HCT116 (cell line): Measurements from ENCODE around the gene ANTXR2. TPM values are rescaled to one million over a fixed set of nuclear protein-coding genes. Genes with fewer than 3 reads are reported as not detected.
"Not testable (repeated sequence)": the region's sequence is repeated elsewhere in the genome, so short reads cannot be mapped to it uniquely, and the experiment has no call there.

ENCODE experiments used
- ATAC-seq: fragments of 200-7000 bp; cut with Tn5 transposase; 2 replicates; pipeline ENCODE4 v1.9.1; 2020; ENCODE audit warnings: mild to moderate bottlenecking, moderate library complexity
- BruUV-seq: library from RNA; stranded (reverse); fragments of 400-500 nt; replicated peaks from 2 replicates; lab custom pipeline; 2021; lab: Mats Ljungman, UMichigan
- CTCF ChIA-PET: fragments of 300-600 bp; sonication (Branson Sonifier 250); formaldehyde crosslinking; loops from one replicate; lab custom pipeline; 2021; ENCODE audit warnings: antibody characterized with exemption; lab: Charles Lee
- POLR2A ChIA-PET: fragments of 300-600, 350-600 bp; sonication (Branson Sonifier 250); formaldehyde crosslinking; loops from one replicate; lab custom pipeline; 2021; ENCODE audit warnings: antibody characterized with exemption; lab: Charles Lee
- RAD21 ChIA-PET, 2 experiments: fragments of 300-600 bp; sonication (Branson Sonifier 250); formaldehyde crosslinking; loops; one replicate each; lab custom pipeline; 2023; ENCODE audit warnings: low total read pairs in 2 of 2; ENCODE audit not compliant: uncharacterized antibody in 2 of 2, unreplicated experiment in 2 of 2, low non-redundant PET in 1 of 2; lab: Charles Lee
- DNase-seq: peaks from one replicate; pipeline ENCODE4 v3.0.0-alpha.2; 2010; ENCODE audit warnings: low read depth, low spot score
- H2AFZ ChIP-seq: fragments of 200-600 bp; shearing (Covaris generic), sonication (generic); 2 replicates; pipeline ENCODE4 v1.6.1; 2017; ENCODE audit warnings: low read depth, mixed run types, mixed read lengths, antibody characterized with exemption, low read length; ENCODE audit not compliant: poor library complexity, severe bottlenecking
- H3K27ac ChIP-seq: 2 replicates; pipeline ENCODE4 v1.5.1; 2012; ENCODE audit warnings: low read depth, low read length
- H3K27me3 ChIP-seq: fragments of 200-600 bp; sonication (generic); 2 replicates; pipeline ENCODE4 v1.6.1; 2016; ENCODE audit warnings: mixed run types, low read length, mixed read lengths; ENCODE audit not compliant: insufficient read depth
- H3K36me3 ChIP-seq, 2 experiments: fragments of 200-500 bp in 1 of 2; fragments of 200-600 bp in 1 of 2; sonication (Bioruptor generic) in 1 of 2; sonication (generic) in 1 of 2; 2 replicates each; pipeline versions ENCODE4 v1.5.1 to v1.6.1; 2014 to 2016; ENCODE audit warnings: low read length in 2 of 2, inconsistent platforms in 1 of 2, mixed read lengths in 1 of 2, mixed run types in 1 of 2; ENCODE audit not compliant: insufficient read depth in 2 of 2, control insufficient read depth in 1 of 2
- H3K4me1 ChIP-seq, 2 experiments: fragments of 200-600 bp in 1 of 2; sonication (generic) in 1 of 2; 2 replicates each; pipeline versions ENCODE4 v1.5.1 to v1.6.1; 2012 to 2017; ENCODE audit warnings: low read length in 2 of 2, inconsistent platforms in 1 of 2, mild to moderate bottlenecking in 1 of 2, mixed read lengths in 1 of 2, mixed run types in 1 of 2, moderate library complexity in 1 of 2; ENCODE audit not compliant: insufficient read depth in 2 of 2, control insufficient read depth in 1 of 2
- H3K4me2 ChIP-seq: fragments of 200-600 bp; sonication (generic); 2 replicates; pipeline ENCODE4 v1.6.1; 2017; ENCODE audit warnings: mixed run types, low read length, mixed read lengths
- H3K4me3 ChIP-seq, 2 experiments: fragments of 200-600 bp in 1 of 2; sonication (generic) in 1 of 2; replicated peaks in 1 of 2; 2 replicates each; pipeline ENCODE4 v1.5.1; 2011 to 2016; ENCODE audit warnings: low read length in 2 of 2, control low read depth in 1 of 2, low read depth in 1 of 2, mild to moderate bottlenecking in 1 of 2, mixed read lengths in 1 of 2, mixed run types in 1 of 2
- H3K79me2 ChIP-seq: fragments of 200-600 bp; sonication (generic); 2 replicates; pipeline ENCODE4 v1.6.1; 2017; ENCODE audit warnings: mild to moderate bottlenecking, mixed run types, low read length, moderate library complexity, mixed read lengths; ENCODE audit not compliant: insufficient read depth
- H3K9ac ChIP-seq: fragments of 200-600 bp; sonication (generic); 2 replicates; pipeline ENCODE4 v1.6.1; 2016; ENCODE audit warnings: low read length, mixed read lengths
- H3K9me2 ChIP-seq: fragments of 200-600 bp; sonication (generic), shearing (Covaris generic); 2 replicates; pipeline ENCODE4 v1.6.1; 2017; ENCODE audit warnings: mixed run types, mild to moderate bottlenecking, moderate library complexity; ENCODE audit not compliant: insufficient read depth
- H3K9me3 ChIP-seq, 2 experiments: fragments of 200-500 bp in 1 of 2; fragments of 200-600 bp in 1 of 2; sonication (Bioruptor generic) in 1 of 2; sonication (generic) in 1 of 2; 2 replicates each; pipeline ENCODE4 v1.6.1; 2014 to 2017; ENCODE audit warnings: low read length in 2 of 2, mixed read lengths in 2 of 2, inconsistent platforms in 1 of 2, low read depth in 1 of 2, mild to moderate bottlenecking in 1 of 2, mixed run types in 1 of 2, moderate library complexity in 1 of 2; ENCODE audit not compliant: control insufficient read depth in 1 of 2, insufficient read depth in 1 of 2
- H4K20me1 ChIP-seq: fragments of 200-600 bp; sonication (generic), shearing (Covaris generic); 2 replicates; pipeline ENCODE4 v1.6.1; 2017; ENCODE audit warnings: mixed run types, mild to moderate bottlenecking, moderate library complexity; ENCODE audit not compliant: insufficient read depth
- CBX3 ChIP-seq: IDR thresholded peaks from 2 replicates; pipeline ENCODE4 v1.6.1; 2012; ENCODE audit warnings: low read depth
- CEBPB ChIP-seq: IDR thresholded peaks from 2 replicates; pipeline ENCODE4 v1.6.1; 2012; ENCODE audit warnings: low read depth
- EZH2phosphoT487 ChIP-seq: fragments of 200-600 bp; IDR thresholded peaks from 2 replicates; pipeline ENCODE4 v1.6.1; 2018; ENCODE audit warnings: antibody characterized with exemption, borderline replicate concordance
- POLR2AphosphoS5 ChIP-seq: IDR thresholded peaks from 2 replicates; pipeline ENCODE4 v1.6.1; 2011; ENCODE audit warnings: mild to moderate bottlenecking, low read depth, low read length, moderate library complexity
- SIN3A ChIP-seq: IDR thresholded peaks from 2 replicates; pipeline ENCODE4 v1.6.1; 2012; ENCODE audit warnings: low read depth
- SRF ChIP-seq: IDR thresholded peaks from 2 replicates; pipeline ENCODE4 v1.6.1; 2012; ENCODE audit warnings: low read depth
- ZBTB33 ChIP-seq: IDR thresholded peaks from 2 replicates; pipeline ENCODE4 v1.6.1; 2011; ENCODE audit warnings: mild to moderate bottlenecking, low read length, moderate library complexity; ENCODE audit not compliant: insufficient replicate concordance; ENCODE audit errors: extremely low read depth
- ZFX ChIP-seq: fragments of 450-650 bp; IDR thresholded peaks from 2 replicates; pipeline ENCODE4 v1.6.1; 2017
- ZNF274 ChIP-seq: fragments of 200-500 bp; sonication (Bioruptor generic); IDR thresholded peaks from 2 replicates; pipeline ENCODE4 v1.6.1; 2014; ENCODE audit warnings: mild to moderate bottlenecking, low read depth, low read length, inconsistent platforms
- intact Hi-C: fragments of 100-400 bp; cut with micrococcal nuclease; formaldehyde crosslinking; loops from 2 replicates; pipeline ENCODE4 v1.10.0; 2022
- total RNA-seq: library from RNA; stranded (reverse); gene quantifications from one replicate; pipeline ENCODE4 v1.2.1, GENCODE V29; 2021; ENCODE audit not compliant: unreplicated experiment

Gene ANTXR2
- total RNA-seq, 1 experiment from 2014 or later = 6.3 TPM

- no peaks in the 10 kb centered on the region for H3K9me3 ChIP-seq
- H3K27me3 ChIP-seq = no peaks in the 10 kb centered on the region; the same call in 1 of the 2 replicates
- CTCF ChIA-PET = interaction anchor here (0.7 kb wide), 1 partner anchor 985 kb away, joined by 3 read pairs; no protein-coding TSS in a partner anchor
- no peak overlapping the region for H3K4me2 ChIP-seq
- intact Hi-C loops = no loop called here
- no peak for TF ChIP-seq CBX3
- TF ChIP-seq EZH2phosphoT487 = no peak
- TF ChIP-seq ZFX = no peak
- no peak for TF ChIP-seq SIN3A
- TF ChIP-seq SRF = no peak
- no peak for TF ChIP-seq CEBPB
- no peaks in the 10 kb centered on the region for H3K36me3 ChIP-seq
- no peaks in the 10 kb centered on the region for H3K4me1 ChIP-seq
- H3K27ac ChIP-seq = no peak overlapping the region
- no peak for ATAC-seq
- RAD21 ChIA-PET = no interaction called here
- POLR2A ChIA-PET = no interaction called here
- H3K4me3 ChIP-seq = no peak overlapping the region
- H3K9me2 ChIP-seq = no peaks in the 10 kb centered on the region
- no peaks in the 10 kb centered on the region for H4K20me1 ChIP-seq
- no peak overlapping the region for H2AFZ ChIP-seq
- no peaks in the 10 kb centered on the region for H3K79me2 ChIP-seq
- no peak overlapping the region for H3K9ac ChIP-seq
- DNase-seq = no peak
- BruUV-seq = no TSS peak
Measured at GRCh38 chr4:79897174-79897573, 175.9 kb downstream of the ANTXR2 start.

DNA sequence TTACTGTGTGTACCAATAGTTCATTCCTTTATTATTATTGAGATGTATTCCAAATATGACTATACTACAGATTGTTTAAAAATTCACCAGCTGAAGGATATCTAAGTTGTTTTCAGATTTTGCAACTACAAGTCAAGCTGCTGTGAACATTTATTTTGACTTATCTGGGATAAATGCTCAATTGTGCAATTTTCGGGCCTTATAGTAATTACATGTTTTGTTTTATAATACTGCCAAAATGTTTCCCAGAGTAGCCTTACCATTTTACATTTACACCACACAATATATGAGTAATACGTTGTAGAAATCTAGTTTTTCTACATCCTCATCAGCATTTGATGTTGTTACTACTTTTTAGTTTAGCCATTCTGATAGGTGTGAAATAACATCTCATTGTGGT, 179.6 kb downstream of the ANTXR2 start:
- Histone ChIP-seq H4K20me1 (no peaks in the 10 kb centered on the region), H3K4me2 (no peak overlapping the region), H2AFZ (no peak overlapping the region), H3K9ac (no peak overlapping the region), H3K36me3 (no peaks in the 10 kb centered on the region), H3K4me3 (no peak overlapping the region), H3K4me1 (no peaks in the 10 kb centered on the region), H3K27ac (no peak overlapping the region), H3K9me2 (no peaks in the 10 kb centered on the region), H3K27me3 (no peaks in the 10 kb centered on the region; the same call in 1 of the 2 replicates), H3K9me3 (no peaks in the 10 kb centered on the region), H3K79me2 (no peaks in the 10 kb centered on the region)
- intact Hi-C loops = no loop called here
- POLR2A ChIA-PET = no interaction called here
- CTCF ChIA-PET = no interaction called here
- DNase-seq (no peak), ATAC-seq (no peak)
- RAD21 ChIA-PET = no interaction called here
- TF ChIP-seq SIN3A (no peak), ZBTB33 (no peak), ZNF274 (no peak), POLR2AphosphoS5 (no peak)
- BruUV-seq = no TSS peak

DNA sequence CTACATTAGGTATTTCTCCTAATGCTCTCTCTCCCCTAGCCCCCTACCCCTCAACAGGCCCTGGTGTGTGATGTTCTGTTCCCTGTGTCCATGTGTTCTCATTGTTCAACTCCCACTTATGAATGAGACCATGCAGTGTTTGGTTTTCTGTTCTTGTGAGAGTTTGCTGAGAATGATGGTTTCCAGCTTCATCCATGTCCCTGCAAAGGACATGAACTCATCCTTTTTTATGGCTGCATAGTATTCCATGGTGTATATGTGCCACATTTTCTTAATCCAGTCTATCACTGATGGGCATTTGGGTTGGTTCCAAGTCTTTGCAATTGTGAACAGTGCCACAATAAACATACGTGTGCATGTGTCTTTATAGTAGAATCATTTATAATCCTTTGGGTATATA, 184.0 kb downstream of the ANTXR2 start:
- H3K27me3 ChIP-seq, DNase-seq, H3K9me3 ChIP-seq, CTCF ChIA-PET, H3K4me3 ChIP-seq, intact Hi-C loops, H3K27ac ChIP-seq, POLR2A ChIA-PET, BruUV-seq, H3K9me2 ChIP-seq, H3K4me2 ChIP-seq, ATAC-seq, H2AFZ ChIP-seq, H4K20me1 ChIP-seq, H3K4me1 ChIP-seq, H3K9ac ChIP-seq, H3K79me2 ChIP-seq, H3K36me3 ChIP-seq, RAD21 ChIA-PET: not testable (repeated sequence)
